ENCODE data around the gene OR6M1.

OR6M1 gene, protein sequence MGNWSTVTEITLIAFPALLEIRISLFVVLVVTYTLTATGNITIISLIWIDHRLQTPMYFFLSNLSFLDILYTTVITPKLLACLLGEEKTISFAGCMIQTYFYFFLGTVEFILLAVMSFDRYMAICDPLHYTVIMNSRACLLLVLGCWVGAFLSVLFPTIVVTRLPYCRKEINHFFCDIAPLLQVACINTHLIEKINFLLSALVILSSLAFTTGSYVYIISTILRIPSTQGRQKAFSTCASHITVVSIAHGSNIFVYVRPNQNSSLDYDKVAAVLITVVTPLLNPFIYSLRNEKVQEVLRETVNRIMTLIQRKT

DNA sequence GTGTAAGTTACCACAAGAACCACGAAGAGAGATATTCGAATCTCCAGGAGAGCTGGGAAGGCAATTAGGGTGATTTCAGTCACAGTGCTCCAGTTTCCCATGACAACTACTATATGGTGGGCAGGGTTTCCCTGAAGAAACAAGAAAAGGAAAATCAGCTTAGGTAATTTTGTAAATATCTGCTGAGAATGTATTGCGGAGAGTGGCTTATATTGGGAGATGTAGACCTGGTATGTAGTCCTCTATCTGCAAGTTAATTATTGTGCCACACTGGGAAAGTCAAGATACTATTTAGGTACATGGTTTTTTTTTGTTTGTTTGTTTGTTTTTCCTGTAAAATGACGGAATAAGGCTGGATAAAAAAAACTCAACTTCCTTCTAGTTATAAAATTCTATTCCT lies at the start of gene OR6M1:
OR6M1 (minus strand) TSS at position 101 of the 400 bp plus-strand sequence; CDS start at position 101, 0 bp downstream.
- no peak for DNase-seq

DNA sequence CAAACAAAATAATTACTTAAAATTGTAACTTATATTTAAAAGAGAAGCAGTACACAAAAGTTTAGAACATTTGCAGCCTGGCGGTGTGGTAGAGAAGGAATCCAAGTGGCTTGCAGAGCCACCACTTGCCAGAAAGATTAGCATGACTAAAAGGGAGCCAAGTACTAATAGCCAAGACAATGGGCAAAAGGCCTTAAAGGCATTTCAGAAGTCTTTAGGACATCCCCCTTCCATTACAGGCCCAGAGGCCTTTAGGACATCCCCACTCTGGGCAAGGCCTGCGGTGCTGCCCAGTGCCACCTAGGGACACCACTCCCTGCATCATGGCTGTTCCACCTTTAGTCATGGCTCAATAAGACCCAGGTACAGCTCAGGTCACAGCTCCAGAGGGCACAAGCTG lies 46.9 kb upstream of the OR6M1 start:
- DNase-seq, result no peak

DNA sequence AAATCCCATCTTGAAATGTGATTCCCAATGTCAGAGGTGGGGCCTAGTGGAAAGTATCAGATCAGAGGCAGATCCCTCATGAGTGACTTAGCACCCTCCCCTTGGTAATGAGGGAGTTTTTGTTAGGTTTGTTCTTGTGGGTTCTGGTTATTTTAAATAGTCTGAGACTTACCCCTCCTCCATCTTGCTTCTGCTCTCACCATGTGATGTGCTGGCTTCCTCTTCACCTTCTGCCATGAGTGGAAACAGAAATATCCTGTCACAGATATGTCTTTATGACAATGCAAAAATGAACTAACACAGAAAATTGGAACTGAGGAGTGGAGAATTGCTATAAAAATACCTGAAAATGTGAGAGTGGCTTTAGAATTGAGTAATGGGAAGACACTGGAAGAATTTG lies 46.2 kb upstream of the OR6M1 start:
- DNase-seq, result no peak

DNA sequence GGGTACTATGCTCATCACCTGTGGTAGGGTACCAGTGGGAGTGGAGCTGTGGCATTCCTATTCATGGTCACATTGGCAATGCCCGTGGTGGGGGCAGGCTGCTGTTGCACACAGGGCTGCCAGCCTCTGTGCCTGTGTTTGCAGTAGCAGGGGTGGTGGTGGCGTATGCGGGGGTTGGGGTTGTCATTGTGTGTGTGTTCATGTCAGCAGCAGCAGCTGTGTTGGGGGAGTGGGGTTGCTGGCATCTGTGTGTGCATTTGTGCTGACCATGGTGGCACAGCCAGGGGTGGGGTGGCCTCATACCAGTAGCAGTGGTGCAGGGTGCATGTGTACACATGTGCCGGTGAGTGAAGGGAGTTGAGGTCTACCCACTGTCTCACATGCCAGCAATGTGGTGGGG lies 45.0 kb upstream of the OR6M1 start:
- no peak for DNase-seq

DNA sequence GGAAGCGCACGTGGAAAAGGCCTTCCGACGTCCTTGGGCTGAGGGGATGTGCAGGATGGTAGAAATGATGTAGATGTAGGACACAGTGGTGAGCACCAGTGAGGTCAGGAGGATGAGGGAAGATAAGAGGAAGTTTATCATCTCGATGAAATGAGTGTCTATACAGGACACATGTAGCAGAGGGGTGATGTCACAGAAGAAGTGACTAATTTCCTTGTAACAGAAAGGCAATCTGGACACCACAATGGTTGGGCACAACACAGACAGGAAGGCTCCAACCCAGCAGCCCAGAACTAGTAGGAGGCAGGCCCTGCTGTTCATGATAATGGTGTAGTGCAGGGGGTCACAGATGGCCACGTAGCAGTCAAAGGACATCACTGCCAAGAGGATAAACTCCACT lies 35.0 kb upstream of the OR6M1 start:
- DNase-seq, result no peak

DNA sequence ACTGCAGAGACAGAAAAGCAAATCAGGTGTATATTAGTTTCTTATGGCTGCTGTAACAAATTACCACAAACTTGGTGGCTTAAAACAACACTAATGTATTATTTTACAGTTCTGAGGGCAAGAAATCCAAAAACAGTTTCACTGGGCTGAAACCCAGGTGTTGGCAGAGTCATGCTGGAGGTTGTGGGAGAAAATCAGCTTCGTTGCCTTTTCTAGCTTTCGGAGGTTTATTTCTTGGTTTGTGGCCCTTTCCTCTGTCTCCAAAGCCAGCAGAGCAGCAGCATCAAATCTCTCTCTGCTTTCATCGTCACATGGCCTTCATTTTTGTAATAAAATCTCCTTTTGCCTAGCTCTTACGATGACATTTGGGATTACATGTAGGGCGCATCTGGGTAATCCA lies 33.0 kb upstream of the OR6M1 start:
- no peak for DNase-seq

DNA sequence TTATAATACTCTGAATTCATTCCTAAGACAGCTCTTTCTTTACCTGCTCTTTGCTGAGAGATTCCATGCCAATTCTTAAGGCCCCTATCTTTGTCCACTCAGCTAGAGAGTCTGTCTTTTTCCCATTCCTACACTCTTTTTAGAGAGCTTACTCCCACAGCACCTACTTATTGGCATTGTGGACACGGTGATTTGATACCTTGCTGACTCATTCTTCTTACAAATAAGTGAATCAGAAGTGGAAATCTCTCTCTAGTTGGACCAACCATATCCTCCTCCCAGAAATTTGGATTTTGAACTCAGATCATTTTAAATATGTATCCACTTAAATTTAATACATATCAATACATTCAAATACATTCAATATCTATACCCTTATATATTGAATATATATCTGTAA lies 32.5 kb upstream of the OR6M1 start:
- no peak for DNase-seq

DNA sequence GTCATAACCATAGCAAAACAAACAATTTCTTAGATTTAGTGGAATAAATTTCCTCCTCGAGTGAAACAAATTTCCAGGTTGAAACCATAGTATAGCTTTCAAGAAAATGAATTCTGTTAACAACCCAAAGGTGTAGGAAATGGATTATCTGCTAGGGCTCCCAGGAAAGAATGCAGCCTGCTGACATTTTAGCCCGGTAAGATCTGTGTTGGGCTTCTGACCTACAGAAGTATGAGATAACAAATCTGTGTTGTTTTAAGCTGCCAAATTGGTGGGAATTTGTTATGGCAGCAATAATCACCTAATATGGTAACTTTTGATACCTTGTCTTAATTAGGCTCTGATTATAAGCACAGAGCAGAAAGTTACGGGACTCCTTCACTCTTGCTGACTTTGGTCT lies 32.0 kb upstream of the OR6M1 start:
- DNase-seq, result no peak

DNA sequence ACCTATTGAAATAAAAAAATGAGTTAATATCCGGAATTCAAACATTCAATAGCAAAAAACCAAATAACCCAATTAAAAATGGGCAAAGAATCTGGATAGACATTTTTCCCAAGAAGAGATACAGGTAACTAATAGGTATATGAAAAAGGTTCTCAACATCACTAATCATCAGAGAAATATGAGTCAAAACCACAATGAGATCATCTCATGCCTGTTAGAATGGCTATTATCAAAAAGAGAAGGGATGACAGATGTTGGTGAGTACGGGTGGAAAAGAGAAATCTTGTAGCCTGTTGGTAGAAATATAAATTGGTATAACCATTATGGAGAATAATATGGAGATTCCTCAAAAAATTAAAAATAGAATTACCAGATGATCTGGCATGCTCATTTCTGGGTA lies 26.9 kb upstream of the OR6M1 start:
- no peak for DNase-seq

DNA sequence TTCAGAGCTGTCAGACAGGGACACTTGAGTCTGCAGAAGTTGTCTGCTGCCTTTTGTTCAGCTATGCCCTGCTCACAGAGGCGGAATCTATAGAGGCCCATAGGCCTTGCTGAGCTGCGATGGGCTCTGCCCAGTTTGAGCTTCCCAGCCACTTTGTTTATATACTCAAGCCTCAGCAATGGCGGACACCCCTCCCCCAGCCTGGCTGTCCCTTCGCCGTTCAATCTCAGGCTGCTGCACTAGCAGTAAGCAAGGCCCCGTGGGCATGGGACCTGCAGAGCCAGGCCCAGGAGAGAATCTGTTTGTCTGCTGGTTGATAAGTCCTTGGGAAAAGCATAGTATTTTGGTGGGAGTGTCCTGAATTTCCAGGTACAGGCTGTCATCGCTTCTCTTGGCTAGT lies 23.6 kb upstream of the OR6M1 start:
- DNase-seq, result no peak

DNA sequence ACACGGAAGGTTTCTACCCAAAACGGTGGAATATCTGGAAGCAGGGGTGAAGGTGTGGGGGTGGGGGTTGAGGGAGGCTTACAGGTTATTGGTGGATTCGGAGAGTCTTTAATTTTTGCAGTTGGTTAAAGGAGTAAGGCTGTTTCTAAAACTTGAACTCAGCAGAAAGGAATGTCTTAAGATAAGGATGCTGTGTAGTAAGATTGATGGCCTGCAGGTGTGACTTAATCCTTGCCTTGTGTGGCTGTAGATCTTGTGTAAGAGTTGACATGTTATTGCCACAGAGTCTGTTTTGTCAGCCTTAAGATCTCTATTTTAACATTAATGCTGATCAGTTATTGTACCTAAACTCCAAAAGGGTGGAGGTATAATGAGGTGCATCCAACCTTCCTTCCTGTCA lies 16.4 kb upstream of the OR6M1 start:
- no peak for DNase-seq

DNA sequence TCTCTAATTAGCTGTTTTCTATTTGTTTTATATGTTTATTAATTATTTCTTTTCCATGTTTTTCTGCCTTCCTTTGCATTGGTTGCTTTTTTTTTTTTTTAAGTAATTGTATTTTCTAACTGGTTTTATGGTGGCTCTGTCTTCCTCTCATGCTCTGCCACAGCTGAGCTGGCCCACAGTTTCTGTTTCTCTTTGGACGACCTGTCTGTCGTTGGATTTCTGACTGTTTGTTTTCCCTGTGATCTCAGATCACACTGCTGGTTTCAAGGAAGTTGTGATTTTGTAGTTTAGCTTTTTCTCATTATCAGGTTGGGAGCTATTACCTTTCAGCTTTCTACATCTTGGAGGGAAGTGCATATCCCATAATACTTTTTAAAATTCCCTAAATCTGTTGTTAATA lies 15.9 kb upstream of the OR6M1 start:
- no peak for DNase-seq

DNA sequence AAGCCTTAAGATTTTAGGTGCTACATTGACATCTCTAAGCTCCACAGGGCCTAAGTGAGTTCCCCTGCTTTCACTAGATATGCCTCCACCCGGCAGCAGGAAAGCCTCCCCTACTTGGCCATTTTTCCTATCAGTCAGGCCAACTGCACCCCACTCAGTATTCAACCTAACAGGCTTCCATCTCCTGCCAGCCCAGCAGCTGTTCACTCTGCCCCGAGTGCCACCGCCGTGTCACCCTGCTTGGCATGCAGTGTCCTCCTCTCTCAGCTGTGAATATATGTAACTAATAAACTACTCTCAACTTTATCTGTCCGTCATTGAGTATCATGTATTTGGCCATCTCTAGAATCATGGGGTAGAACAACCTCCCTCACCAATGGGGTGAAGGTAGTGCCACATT lies 9.0 kb upstream of the OR6M1 start:
- DNase-seq, result no peak

DNA sequence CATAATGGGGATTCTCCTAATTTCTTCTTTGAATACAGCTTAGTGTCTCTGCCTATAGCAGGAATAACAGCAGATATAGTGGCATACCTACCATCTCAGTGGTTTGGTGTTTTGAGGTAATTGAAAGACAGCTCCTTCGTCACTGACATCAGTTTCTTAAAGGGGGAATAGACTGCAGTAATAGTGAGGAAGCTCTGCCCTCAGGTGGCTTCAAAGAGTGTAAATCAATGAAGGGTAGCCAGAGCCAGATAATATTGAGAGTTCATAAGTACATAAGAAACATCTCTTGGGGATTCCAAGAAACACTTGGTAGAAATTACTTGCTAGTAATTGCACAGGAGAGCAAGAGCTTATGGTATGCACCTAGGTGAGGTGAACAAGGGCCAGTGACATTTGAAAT lies 4.4 kb downstream of the OR6M1 start:
- DNase-seq, result no peak

DNA sequence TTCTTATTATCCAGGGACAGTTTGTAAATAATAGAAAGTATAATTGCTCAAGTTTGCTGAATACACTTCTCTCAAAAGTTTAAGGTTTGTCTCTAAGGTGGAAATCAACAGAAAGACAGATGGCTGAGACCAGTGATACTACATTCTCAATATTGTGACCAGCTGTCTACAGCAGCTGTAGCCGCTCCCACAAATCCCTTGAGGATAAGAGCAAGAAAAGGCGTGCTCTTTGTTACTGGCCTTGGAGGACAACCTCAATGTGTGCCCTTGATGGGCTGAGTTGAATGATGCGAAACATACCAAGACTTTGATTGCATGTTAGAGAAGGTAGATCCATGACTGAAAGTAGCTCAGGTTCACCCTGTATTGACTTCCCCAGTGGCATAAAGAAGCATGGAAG lies 6.1 kb downstream of the OR6M1 start:
- no peak for DNase-seq

DNA sequence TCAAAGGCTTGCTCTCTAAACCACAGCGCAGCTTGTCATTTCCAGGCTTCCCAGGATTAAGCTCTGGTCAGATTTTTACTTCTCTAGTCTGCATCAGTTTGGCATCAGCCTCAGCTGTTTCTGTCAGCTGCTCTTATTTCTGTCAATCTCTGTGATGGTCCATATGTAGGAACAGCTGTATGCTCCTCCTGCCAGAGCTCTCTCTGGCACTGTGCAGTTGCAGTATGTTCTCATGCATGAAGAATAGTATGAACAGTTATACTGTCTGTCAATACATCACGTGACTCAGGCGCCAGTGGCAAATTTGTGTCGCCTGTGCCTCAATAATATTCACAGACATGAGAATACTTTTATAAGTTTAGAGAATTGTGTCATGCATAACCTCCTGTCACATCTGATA lies 6.7 kb downstream of the OR6M1 start:
- DNase-seq, result no peak

DNA sequence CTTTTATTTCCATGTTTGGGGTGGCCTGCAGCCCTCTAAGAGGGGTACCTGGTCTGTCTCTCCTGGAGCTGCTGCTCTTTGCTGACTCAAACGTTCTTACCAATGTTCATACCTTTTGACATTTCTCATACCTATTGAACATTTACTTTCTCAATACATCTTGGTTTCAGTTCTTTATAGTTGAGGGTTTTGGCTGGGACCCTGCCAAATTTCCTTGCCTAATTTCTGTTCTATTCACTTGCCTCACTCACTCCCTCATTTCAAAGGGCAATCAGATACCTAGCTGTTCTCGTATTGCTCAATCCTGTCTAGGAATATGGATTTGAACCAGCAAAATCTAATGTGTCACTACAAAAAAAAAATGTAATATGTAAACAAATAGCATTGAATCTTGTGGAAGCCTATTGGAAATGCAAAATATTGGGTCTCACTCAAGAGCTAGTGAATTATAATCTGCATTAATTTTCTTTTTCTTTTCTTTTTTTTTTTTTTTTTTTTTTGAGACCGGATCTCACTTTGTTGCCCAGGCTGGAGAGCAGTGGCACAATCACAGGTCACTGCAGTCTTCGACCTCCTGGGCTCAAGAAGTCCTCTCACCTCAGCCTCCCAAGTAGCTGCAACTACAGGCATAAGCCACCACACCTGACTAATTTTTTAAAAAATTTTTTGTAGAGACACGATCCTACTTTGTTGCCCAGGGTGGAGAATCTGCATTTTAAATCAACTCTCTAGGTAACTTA lies 7.5 kb downstream of the OR6M1 start:
- no peak for DNase-seq

DNA sequence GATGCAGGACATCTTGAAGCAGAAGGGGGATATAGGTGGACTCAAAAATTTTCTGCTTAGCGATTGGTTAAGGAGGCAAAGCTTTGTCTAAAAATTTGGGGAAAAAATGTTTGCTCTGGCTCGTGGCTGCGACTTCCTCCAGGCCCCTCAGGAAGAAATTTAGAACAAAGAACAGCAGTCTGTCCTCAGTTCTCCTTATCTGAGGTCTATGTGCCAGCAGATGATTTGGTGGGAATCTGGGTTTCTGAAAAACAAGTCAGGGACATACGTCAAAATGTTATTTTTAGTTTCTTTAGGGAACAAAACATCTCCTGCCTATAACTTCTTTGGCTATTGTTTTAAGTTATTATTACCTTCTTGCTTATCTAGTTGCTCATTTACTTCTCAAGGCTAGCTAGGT lies 8.1 kb downstream of the OR6M1 start:
- DNase-seq, result no peak

DNA sequence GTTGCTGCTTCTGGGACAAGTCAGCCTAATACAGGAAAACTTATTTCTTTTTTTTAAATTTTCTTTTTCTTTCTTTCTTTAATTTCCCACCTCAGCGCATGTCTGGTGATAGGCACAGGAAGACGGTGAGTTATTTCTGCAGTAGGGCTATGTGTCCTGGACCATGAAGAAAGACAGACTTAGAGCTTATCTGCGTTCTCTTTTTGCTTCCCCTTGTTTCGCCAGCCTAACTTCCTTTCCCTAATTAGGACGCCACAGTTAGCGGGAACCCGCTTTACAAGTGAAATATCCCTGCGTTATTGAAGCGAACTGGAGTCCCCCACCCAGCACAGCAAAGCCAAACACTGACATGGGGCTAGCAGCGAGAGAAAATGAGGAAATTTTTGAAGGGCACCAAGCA lies 8.6 kb downstream of the OR6M1 start:
- no peak for DNase-seq

DNA sequence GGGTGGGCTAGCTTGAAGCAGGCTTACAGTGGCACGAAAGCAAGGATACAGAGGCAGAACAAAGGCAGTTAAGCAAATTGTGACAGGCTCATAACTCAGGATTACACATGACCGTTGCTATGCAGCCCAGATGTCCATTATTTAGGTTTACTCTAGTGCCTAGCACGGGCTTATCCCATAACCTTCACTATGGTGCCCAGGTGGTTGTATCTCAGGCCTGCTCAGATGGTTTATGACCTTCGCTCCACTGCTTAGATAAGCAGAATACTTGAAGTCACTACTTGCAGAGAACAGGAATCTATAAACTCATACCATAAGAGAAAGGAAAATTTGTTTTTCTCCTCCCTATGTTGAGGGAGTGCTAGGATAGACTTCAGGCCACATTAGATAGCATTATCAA lies 9.0 kb downstream of the OR6M1 start:
- DNase-seq, result no peak

DNA sequence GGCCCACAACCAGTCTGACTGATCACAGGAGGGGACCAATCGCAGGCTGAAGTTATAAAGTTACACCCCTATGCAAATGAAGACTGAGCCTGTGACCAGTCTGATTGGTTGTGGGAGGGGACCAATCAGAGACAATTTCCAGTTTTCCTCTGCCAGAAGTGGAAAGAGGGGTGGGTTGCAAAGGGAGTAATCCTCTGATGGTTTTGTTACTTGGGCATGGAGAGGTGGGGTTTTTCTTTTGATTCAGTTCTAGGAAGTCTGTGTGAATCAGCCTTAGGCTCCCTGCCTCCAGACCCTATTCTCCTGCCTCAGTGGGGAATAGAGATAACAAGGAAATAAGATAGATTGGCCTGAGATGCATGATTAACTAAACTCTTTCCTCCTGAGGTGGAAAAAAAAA lies 9.9 kb downstream of the OR6M1 start:
- DNase-seq, result no peak

DNA sequence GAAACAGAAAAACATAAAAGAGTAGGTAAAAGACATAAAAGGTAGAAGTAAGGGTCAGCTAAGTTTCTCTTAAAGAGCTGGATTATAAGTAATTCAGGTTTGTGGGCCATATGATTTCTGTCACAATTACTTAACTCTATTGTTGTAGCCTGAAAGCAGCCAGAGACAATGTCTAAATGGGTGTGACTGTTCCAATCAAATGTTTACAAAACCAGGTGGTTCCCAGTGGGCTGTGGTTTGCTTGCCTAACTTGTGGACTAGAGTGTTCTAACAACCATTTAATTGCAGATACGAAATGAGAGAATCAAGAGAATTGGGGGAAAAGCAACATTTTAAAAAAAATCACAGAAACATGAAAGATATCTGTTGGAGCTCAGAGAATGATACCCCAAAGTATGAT lies 22.6 kb downstream of the OR6M1 start:
- DNase-seq, result no peak

DNA sequence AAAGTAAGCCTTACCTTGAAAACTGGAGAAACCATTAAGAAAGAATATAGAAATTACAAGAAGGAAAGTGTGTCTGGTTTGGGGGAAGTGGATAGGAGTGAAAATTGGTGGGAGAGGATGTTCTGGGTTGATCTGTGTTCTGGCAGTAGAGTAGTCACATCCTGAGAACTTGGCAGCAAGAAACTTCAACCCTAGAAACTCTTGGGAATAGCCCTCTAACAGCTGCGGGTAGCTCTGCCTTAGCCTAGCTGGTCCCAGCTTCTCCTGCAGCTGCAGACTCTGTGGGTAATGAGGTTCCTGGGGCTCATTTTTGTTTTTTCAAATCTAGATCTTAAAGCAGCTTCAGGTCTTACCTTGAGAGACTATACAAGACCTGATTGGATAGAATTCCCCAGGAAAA lies 27.6 kb downstream of the OR6M1 start:
- DNase-seq, result no peak

DNA sequence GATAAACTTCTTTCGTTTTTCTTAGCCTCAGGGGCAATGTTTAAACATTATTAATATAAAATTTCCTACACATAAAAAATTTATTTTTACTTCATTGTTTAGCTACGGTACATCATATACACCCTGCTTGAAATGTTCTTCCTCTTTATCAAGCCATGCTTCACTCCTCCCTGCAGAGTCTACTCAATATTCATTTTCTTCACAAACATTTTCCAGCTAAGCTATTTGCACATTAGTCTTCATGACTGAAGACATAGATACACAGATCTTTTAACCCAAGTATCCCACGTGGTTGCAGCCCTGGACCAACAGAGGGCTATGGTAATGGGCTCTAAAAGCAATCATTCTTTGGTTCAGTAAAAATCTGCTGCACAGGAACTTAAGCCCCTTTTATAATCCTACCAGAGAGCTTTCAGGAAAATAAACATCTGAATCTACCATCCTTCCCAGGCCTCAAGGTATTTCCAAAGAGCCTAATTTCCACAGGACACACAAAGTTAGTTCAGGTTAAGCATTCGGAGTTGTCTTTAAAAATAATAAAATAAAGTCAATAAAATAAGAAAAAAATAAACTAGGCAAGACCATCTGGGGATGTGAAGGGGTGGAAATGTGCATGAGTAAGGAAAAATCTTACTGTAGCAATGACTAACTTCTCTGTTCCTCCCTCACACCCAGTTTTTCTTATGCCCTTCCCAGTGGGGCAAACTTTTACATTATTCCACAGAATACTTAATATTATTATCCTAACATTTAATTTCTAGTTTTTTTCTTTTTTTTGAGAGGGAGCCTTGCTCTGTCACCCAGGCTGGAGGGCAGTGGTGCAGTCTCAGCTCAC lies 30.2 kb downstream of the OR6M1 start:
- DNase-seq, result no peak
